HL-60 (cell line): ENCODE results near the gene CDKN2B-AS1.

Experiments used
- DNase-seq, 2 experiments: peaks; one replicate each; pipeline ENCODE4 v3.0.0-alpha.2; 2010 to 2020; ENCODE audit warnings: low read depth in 1 of 2, low spot score in 1 of 2
- H3K27ac ChIP-seq: fragments of 250-450 bp; sonication (Bioruptor Pico); replicated peaks from 2 replicates; pipeline ENCODE4 v1.5.1; 2020; ENCODE audit warnings: mild to moderate bottlenecking, moderate library complexity
- H3K27me3 ChIP-seq: fragments of 250-450 bp; sonication (Bioruptor Pico); 2 replicates; pipeline ENCODE4 v1.5.1; 2021; ENCODE audit warnings: mild to moderate bottlenecking, moderate library complexity; ENCODE audit not compliant: insufficient read depth, poor library complexity, severe bottlenecking
- H3K4me3 ChIP-seq: replicated peaks from 2 replicates; pipeline ENCODE4 v1.5.1; 2011; ENCODE audit warnings: mild to moderate bottlenecking, control low read depth, low read length; ENCODE audit not compliant: insufficient read depth
- CTCF ChIP-seq: IDR thresholded peaks from one replicate; pipeline ENCODE4 v1.5.1; 2011; ENCODE audit warnings: low read length, control low read depth, inconsistent platforms; ENCODE audit not compliant: insufficient read depth
- GABPA ChIP-seq: IDR thresholded peaks from 2 replicates; pipeline ENCODE4 v1.6.1; 2012; ENCODE audit warnings: low read depth
- POLR2AphosphoS5 ChIP-seq: IDR thresholded peaks from 2 replicates; pipeline ENCODE4 v1.6.1; 2012; ENCODE audit warnings: low read depth
- SPI1 ChIP-seq: IDR thresholded peaks from 2 replicates; pipeline ENCODE4 v1.6.1; 2012; ENCODE audit warnings: low read depth, mild to moderate bottlenecking, borderline replicate concordance
- TF ChIP-seq, protein P1 (sequence below): IDR thresholded peaks from 2 replicates; pipeline ENCODE4 v1.6.1; 2012; ENCODE audit warnings: low read depth; ENCODE audit not compliant: insufficient replicate concordance

CDKN2B-AS1 gene

DNA sequence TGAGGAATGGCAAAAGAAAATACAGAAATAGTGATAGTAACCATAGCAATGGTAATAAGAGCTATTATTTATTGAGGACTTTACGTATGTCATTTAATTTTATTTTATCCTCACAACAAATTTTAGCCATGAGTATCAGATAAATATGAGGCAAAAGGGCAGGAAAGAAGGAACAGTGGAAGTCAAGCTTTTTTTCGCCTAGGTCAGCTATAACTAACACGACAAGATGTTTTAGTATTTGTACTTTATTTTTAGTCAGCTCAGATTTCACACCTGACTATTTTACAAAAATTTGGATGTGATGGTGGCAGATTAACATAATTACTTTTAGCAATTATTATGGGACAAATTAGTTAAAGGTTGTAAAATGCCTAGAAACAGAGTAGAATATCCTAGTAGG is 49.3 kb downstream of the CDKN2B-AS1 start:
- H3K27me3 ChIP-seq: no peaks in the 10 kb centered on the region
- no peak for TF ChIP-seq SPI1
- no peak for TF ChIP-seq CTCF
- TF ChIP-seq GABPA: no peak
- TF ChIP-seq, protein P1, sequence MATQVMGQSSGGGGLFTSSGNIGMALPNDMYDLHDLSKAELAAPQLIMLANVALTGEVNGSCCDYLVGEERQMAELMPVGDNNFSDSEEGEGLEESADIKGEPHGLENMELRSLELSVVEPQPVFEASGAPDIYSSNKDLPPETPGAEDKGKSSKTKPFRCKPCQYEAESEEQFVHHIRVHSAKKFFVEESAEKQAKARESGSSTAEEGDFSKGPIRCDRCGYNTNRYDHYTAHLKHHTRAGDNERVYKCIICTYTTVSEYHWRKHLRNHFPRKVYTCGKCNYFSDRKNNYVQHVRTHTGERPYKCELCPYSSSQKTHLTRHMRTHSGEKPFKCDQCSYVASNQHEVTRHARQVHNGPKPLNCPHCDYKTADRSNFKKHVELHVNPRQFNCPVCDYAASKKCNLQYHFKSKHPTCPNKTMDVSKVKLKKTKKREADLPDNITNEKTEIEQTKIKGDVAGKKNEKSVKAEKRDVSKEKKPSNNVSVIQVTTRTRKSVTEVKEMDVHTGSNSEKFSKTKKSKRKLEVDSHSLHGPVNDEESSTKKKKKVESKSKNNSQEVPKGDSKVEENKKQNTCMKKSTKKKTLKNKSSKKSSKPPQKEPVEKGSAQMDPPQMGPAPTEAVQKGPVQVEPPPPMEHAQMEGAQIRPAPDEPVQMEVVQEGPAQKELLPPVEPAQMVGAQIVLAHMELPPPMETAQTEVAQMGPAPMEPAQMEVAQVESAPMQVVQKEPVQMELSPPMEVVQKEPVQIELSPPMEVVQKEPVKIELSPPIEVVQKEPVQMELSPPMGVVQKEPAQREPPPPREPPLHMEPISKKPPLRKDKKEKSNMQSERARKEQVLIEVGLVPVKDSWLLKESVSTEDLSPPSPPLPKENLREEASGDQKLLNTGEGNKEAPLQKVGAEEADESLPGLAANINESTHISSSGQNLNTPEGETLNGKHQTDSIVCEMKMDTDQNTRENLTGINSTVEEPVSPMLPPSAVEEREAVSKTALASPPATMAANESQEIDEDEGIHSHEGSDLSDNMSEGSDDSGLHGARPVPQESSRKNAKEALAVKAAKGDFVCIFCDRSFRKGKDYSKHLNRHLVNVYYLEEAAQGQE: no peak
- no peak for TF ChIP-seq POLR2AphosphoS5
- H3K27ac ChIP-seq: no peak overlapping the region
- H3K4me3 ChIP-seq: no peak overlapping the region
- no peak for DNase-seq

DNA sequence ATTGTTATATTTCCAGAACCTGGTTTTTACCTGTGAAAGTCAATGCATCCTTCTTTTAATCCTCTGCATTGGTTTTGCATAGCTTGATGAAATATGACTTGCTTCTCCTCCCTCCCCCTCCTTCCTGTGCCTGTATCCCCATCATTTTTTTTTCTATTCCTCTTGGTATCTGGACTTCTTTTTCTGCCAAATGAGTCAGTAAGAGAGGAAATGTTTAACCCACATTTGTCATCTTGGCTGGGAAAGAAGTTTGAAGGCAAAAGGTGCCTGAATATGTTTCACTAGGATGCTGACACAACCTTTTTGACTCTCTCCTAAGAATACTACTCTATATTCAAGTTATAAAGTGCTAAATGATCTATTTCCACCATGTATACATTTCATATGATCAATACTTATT is 50.0 kb downstream of the CDKN2B-AS1 start:
- TF ChIP-seq SPI1: no peak
- TF ChIP-seq, protein P1: no peak
- TF ChIP-seq GABPA: no peak
- TF ChIP-seq CTCF: no peak
- TF ChIP-seq POLR2AphosphoS5: no peak
- Histone ChIP-seq H3K4me3 (no peak overlapping the region), H3K27me3 (no peaks in the 10 kb centered on the region), H3K27ac (no peak overlapping the region)
- DNase-seq: no peak

DNA sequence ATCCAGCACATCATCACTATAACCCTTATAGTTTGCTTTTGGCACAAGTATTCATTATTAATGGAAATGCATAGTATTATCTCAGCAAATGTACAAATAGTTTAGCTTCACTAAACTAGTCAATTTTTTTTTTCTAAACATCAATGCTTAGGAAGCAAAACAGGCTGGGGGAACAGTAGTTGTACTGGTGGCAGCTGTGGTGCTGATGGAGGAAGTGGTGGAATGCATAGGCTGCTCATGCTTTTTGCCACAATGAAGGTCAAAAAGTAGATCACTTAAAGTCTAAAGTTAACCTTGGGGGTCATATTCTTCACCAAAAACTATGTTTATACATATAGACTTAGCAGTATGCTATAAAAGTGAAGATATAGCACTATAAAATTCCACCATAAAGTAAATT is 50.8 kb downstream of the CDKN2B-AS1 start:
- TF ChIP-seq SPI1 (peak; percentile 22; the same call in 1 of the 2 replicates), CTCF (no peak), GABPA (no peak)
- TF ChIP-seq, protein P1: no peak
- DNase-seq: no peak
- no peak overlapping the region for H3K27ac ChIP-seq
- H3K4me3 ChIP-seq: no peak overlapping the region
- H3K27me3 ChIP-seq: no peaks in the 10 kb centered on the region
